Mesodermal cell (in vitro differentiated cells): ENCODE results near the gene TAS1R2.

Experiments
- H3K27ac ChIP-seq: 2 replicates; pipeline ENCODE4 v1.7.0; 2013; ENCODE audit warnings: mild to moderate bottlenecking, low read depth, low read length, moderate library complexity; ENCODE audit not compliant: severe bottlenecking
- H3K36me3 ChIP-seq: 2 replicates; pipeline ENCODE4 v1.7.1; 2013; ENCODE audit warnings: mild to moderate bottlenecking, low read length, moderate library complexity; ENCODE audit not compliant: control insufficient read depth, insufficient read depth
- H3K4me1 ChIP-seq: one replicate; pipeline ENCODE4 v1.7.1; 2013; ENCODE audit warnings: mild to moderate bottlenecking, low read length; ENCODE audit not compliant: insufficient read depth, control insufficient read depth, poor library complexity, severe bottlenecking
- H3K4me3 ChIP-seq: 2 replicates; pipeline ENCODE4 v1.7.0; 2013; ENCODE audit warnings: low read length, control low read depth, mild to moderate bottlenecking; ENCODE audit not compliant: insufficient read depth, poor library complexity, severe bottlenecking; ENCODE audit errors: extremely low read depth
- H3K9me3 ChIP-seq: 2 replicates; pipeline ENCODE4 v1.7.1; 2013; ENCODE audit warnings: mild to moderate bottlenecking, low read length, moderate library complexity; ENCODE audit not compliant: control insufficient read depth
- WGBS, 2 experiments: methylation state at CpG; one replicate each; pipeline ENCODE4 v1.1.5; 2013; ENCODE audit warnings: missing lambda C conversion rate in 2 of 2; ENCODE audit not compliant: insufficient coverage in 2 of 2; 5-methylcytosine and 5-hydroxymethylcytosine counted together

TAS1R2 gene

GRCh38 chr1:18799454-18799853 lies 60.0 kb downstream of the TAS1R2 start:
- Histone ChIP-seq H3K4me1 (no peaks in the 10 kb centered on the region), H3K9me3 (no peaks in the 10 kb centered on the region), H3K27ac (no peak overlapping the region), H3K36me3 (no peaks in the 10 kb centered on the region), H3K4me3 (no peak overlapping the region)
- WGBS, 2 experiments, result 70 to 76% methylated on average over 2 to 3 of the region's 3 CpGs

- H3K27ac ChIP-seq, result no peak overlapping the region
- no peaks in the 10 kb centered on the region for H3K36me3 ChIP-seq
- H3K4me1 ChIP-seq, result no peaks in the 10 kb centered on the region
- no peak overlapping the region for H3K4me3 ChIP-seq
- no peaks in the 10 kb centered on the region for H3K9me3 ChIP-seq
- 92 to 98% methylated on average over 2 to 6 of the region's 6 CpGs for WGBS, 2 experiments
Observed at GRCh38 chr1:18798946-18799345, 60.5 kb downstream of the TAS1R2 start.

GRCh38 chr1:18798533-18798932 lies 60.9 kb downstream of the TAS1R2 start:
- H3K27ac ChIP-seq, result no peak overlapping the region
- H3K9me3 ChIP-seq, result no peaks in the 10 kb centered on the region
- no peaks in the 10 kb centered on the region for H3K4me1 ChIP-seq
- no peaks in the 10 kb centered on the region for H3K36me3 ChIP-seq
- H3K4me3 ChIP-seq, result no peak overlapping the region
- 94 to 96% methylated on average over 13 of the region's 13 CpGs for WGBS, 2 experiments

GRCh38 chr1:18796950-18797349 lies 62.5 kb downstream of the TAS1R2 start:
- Histone ChIP-seq H3K9me3 (no peaks in the 10 kb centered on the region), H3K4me3 (no peak overlapping the region), H3K27ac (no peak overlapping the region), H3K36me3 (no peaks in the 10 kb centered on the region), H3K4me1 (no peaks in the 10 kb centered on the region)
- 100% methylated on average over 1 of the region's 3 CpGs for WGBS, 2 experiments

GRCh38 chr1:18795002-18795689 lies 64.3 kb downstream of the TAS1R2 start:
- Histone ChIP-seq H3K9me3 (no peaks in the 10 kb centered on the region), H3K36me3 (no peaks in the 10 kb centered on the region), H3K27ac (no peak overlapping the region), H3K4me1 (no peaks in the 10 kb centered on the region), H3K4me3 (no peak overlapping the region)
- 61 to 66% methylated on average over 7 to 11 of the region's 14 CpGs for WGBS, 2 experiments

- H3K4me3 ChIP-seq, result no peak overlapping the region
- no peaks in the 10 kb centered on the region for H3K9me3 ChIP-seq
- no peaks in the 10 kb centered on the region for H3K4me1 ChIP-seq
- H3K36me3 ChIP-seq, result no peaks in the 10 kb centered on the region
- WGBS, 2 experiments, result 0 to 67% methylated on average over 1 of the region's 5 CpGs
- no peak overlapping the region for H3K27ac ChIP-seq
Observed at GRCh38 chr1:18794561-18794960, 64.9 kb downstream of the TAS1R2 start.

- Histone ChIP-seq H3K9me3 (no peaks in the 10 kb centered on the region), H3K36me3 (no peaks in the 10 kb centered on the region), H3K4me1 (no peaks in the 10 kb centered on the region), H3K27ac (no peak overlapping the region), H3K4me3 (no peak overlapping the region)
- WGBS, 2 experiments, result 88 to 89% methylated on average over 7 of the region's 10 CpGs
Observed at GRCh38 chr1:18794051-18794450, 65.4 kb downstream of the TAS1R2 start.

GRCh38 chr1:18793164-18793563 lies 66.3 kb downstream of the TAS1R2 start:
- WGBS, 2 experiments, result 93 to 96% methylated on average over 6 of the region's 10 CpGs
- H3K4me3 ChIP-seq, result no peak overlapping the region

GRCh38 chr1:18792747-18793146 lies 66.7 kb downstream of the TAS1R2 start:
- no CpG with 5 or more reads among the region's 3 CpGs for WGBS, 2 experiments
- Histone ChIP-seq H3K4me1 (no peaks in the 10 kb centered on the region), H3K27ac (no peak overlapping the region), H3K4me3 (no peak overlapping the region), H3K36me3 (no peaks in the 10 kb centered on the region), H3K9me3 (no peaks in the 10 kb centered on the region)

More at GRCh38 chr1:18793164-18793563, 66.3 kb downstream of the TAS1R2 start:
- Histone ChIP-seq H3K9me3 (no peaks in the 10 kb centered on the region), H3K27ac (no peak overlapping the region), H3K36me3 (no peaks in the 10 kb centered on the region), H3K4me1 (no peaks in the 10 kb centered on the region)
